GM18526 (cell line): Measurements from ENCODE around the gene WAS.
A peak's percentile ranks its signal among the peaks of the same experiment; 100 is the strongest.

Experiments
- POLR2A ChIP-seq: IDR thresholded peaks from 3 replicates; pipeline ENCODE4 v1.6.1; 2011; ENCODE audit not compliant: insufficient read length; ENCODE audit errors: extremely low read depth

WAS gene

DNA sequence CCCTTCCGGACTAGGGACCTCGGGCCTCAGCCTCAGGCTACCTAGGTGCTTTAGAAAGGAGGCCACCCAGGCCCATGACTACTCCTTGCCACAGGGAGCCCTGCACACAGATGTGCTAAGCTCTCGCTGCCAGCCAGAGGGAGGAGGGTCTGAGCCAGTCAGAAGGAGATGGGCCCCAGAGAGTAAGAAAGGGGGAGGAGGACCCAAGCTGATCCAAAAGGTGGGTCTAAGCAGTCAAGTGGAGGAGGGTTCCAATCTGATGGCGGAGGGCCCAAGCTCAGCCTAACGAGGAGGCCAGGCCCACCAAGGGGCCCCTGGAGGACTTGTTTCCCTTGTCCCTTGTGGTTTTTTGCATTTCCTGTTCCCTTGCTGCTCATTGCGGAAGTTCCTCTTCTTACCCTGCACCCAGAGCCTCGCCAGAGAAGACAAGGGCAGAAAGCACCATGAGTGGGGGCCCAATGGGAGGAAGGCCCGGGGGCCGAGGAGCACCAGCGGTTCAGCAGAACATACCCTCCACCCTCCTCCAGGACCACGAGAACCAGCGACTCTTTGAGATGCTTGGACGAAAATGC lies at the start of gene WAS:
Gene WAS (plus strand): TSS at position 389 of the 572 bp plus-strand sequence. CDS start 55 bp downstream, at position 444.
- peak; percentile 59 for TF ChIP-seq POLR2A

DNA sequence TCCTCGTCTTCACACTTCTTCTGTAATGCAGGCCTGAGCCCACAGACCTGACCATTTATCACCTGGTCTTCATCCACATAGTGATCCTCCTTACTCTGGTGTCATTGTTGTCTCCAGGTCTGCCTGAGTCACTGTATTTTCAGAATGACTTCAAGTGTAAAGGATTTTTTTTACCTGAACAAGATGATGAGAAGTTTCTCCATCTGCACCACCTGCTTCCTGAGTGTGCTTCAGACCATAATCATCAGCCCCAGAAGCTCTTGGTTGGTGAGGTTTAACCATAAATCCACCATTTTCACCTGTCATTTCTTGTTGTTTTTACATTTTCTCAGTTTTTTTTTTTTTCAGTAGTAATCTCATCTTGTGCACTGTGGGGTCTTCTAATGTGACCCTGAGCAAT lies 47.3 kb upstream of the WAS start:
- no peak for TF ChIP-seq POLR2A

DNA sequence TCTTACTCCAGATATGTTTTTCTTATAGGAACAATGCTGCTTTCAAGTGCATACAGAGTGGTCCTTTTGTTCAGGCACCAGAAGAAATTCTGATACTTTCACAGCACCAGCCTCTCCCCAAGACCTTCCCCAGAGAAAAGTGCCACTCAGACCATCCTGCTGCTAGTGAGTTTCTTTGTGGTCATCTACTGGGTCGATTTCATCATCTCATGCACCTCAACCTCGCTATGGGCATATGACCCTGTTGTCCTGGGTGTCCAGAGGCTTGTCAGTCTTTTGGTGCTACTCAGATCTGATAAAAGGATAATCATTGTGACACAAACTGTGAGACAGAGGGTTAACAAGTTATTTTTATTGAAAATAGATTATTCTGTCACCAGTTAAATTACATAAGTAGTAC lies 46.8 kb upstream of the WAS start:
- no peak for TF ChIP-seq POLR2A

DNA sequence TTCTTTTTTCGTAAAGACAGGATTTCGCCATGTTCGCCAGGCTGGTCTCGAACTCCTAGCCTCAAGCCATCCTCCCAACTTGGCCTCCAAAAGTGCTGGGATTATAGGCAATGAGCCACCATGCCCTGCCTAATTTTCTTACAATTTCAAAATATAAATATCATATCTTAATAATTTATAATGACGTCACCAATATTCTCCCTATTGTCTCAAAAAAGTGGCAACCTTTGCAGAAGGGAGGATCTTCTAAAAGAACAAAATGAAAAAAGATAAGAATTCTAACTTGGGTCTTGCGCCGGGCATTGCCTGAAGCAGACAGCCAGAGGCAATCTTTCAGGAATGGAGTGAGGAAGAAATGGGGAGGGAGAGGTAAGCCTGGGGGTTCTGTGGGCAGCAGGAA lies 37.9 kb upstream of the WAS start:
- TF ChIP-seq POLR2A: no peak

DNA sequence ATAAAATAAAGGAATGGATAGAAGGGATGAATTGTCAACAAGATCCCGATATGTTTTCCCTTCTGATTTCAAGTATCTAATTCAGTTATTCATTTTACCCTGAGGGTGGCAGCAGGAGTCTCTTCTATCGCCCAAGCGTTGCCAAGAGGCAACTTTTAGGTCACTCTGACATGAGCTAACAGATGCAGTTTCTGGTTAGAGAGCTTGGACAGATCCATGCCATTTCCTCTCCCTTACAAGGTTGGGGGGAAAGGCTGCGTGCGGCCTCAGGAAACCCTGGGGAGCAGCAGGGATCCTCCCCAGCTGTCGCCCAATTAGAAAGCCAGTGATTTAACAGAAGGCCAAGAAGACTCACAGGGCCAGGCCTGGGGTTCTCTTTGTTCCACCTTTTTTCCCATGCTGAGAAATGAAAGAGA lies 35.3 kb upstream of the WAS start:
- TF ChIP-seq POLR2A: no peak

DNA sequence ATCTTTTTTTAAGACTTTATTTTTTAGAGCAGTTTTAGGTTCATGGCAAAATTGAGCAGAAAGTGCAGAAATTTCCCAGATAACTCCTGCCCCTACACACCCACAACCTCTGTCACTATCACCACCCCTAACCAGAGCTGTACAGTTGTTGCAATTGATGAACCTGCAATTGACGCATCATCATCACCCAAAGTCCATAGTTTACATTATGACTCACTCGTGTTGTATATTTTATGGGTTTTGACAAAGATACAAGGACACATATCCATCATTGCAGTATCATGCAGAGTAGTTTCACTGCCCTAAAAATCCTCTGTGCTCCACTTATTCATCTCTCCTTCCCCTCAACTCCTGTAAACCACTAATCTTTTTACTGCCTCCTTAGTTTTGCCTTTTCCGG lies 34.5 kb upstream of the WAS start:
- TF ChIP-seq POLR2A: no peak

DNA sequence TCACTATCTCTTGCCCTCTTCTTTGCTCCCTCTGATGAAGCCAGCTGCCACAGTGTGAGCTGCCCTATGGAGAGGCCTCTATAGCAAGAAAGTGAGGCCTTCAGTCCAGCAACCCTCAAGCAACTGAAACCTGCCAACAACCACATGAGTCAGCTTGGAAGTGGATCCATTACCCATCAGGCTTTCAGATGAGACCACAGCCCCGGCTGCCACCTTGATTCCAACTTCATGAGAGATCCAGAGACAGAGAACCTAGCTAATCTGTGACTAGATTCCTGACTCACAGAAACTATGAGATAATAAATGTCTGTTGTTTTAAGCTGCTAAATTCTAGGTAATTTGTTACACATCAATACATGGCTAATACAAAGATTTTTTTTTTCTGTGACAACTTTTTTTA lies 20.4 kb upstream of the WAS start:
- TF ChIP-seq POLR2A: no peak

DNA sequence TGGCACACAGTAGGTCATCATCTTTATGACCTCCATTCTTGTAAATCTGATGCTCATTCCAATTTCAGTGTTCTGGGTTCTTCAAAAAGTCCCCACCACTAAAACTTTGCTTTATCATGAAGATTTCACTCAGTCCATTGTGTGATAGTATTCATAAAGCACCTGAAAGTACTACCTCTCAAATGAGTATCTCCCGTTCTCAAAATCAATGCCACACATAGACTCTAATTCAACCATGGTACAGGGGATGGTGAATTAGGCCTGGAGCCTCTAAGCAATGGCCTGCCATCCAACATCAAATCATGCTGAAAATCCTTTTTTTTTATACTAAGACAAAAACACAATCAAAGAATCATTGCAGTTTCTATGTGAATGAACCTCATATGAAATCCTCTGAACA lies 19.4 kb upstream of the WAS start:
- no peak for TF ChIP-seq POLR2A

DNA sequence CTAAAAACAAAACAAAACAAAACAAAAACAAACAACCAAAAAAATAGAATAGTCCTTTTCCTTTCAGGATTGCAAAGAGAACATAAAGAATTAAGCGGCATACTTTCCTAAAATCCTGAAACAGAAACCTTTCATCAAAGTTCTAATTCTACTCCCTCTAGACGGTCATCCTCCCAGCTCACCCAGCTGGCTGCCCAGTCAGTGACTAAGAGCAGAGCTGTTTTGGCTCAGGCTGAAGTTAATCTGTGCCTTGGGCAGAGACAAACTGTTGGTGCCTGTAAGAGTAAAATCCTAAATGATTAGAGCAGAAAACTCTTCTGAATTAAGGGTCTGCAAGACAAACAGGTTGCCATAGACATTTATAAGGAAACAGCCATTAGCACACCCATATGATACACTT lies 17.6 kb upstream of the WAS start:
- no peak for TF ChIP-seq POLR2A

DNA sequence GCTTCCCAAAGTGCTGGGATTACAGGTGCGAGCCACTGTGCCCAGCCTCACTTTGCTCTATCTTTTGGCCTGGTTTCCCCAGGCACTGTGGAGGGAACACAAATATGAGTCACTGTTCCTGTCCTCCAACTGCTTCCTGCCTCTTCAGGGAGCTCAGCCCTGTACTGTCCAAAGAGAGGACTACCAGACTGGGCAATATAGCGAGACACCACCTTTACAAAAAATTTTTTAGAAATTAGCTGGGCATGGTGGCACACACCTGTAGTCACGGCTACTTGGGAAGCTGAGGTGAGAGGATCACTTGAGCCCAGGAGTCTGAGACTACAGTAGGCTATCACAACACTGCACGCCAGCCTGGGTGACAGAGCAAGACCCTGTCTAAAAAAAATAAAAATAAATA lies 16.9 kb upstream of the WAS start:
- TF ChIP-seq POLR2A: no peak

DNA sequence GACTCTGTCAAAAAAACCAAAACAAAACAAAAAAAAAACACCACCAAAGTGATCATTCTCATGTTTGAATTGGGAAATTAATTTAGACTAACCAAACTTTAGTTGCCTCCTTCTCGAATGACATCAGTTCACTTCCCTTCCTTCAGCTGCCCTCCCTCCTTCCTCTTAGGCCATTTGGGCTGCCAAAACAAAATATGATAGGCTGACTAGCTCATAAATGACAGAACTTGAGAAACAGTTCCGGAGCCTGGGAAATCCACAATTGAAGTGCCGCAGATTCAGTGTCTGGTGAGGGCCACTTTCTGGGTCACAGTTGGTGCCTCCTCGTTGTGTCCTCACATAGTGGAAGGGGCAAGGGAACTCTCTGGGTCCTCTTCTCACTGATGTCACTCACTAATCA lies 16.1 kb upstream of the WAS start:
- no peak for TF ChIP-seq POLR2A

DNA sequence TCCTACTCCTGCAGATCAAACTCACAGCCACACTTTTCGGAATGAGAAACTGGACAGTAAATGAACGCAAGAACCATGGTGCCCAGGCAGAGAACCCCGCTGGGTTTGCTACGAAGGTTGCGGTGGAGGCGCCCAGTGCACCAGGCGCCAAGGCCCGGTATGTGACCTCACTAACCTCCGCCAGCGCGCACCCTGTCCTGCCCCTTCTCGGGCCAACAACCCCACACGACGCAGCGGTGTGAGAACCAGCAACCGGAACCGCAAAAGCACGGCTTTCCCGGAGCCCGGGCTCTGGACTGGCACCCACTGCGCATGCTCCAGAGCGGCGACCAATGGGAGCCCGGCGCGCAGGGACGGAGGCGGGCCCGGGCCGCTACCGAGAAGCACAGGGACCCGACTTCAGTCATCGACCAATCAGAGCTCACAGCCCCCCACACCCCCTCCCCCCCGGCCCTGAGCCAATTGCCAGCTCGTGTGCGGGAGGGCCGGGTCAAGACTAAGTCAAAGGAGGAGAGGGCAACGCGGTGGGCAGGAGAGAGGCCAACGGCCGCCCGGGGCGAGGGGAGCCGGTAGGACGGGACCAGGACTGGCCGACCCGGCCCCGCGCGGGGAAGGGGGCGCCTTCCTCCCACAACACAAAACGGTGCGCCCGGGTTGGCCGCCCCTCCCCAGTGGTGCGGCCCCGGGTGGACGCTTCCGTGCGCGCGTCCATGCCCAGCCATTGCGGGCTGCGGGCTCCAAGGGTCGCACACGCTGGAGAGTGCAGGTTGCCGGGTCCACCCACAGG lies 7.3 kb upstream of the WAS start:
- peak; percentile 67 for TF ChIP-seq POLR2A

DNA sequence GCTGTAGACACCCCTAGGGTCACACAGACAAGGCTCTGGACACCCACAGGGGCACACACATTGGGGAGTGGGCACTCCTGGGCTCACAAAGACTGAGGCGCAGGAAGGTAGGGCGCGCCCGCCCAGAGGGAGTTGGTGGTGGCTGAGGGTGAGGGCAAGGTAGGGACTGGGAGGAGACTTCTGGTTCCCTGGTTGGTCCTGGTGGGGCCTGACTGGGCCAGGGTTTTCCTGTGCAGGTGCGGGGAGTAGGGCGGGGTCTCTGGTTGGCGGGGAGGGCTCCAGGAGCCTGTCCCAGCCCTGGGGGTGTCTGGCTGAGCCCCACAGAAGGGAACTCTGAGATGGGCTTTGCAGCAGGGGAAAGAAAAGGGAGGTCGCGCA lies 6.7 kb upstream of the WAS start:
- peak; percentile 6 for TF ChIP-seq POLR2A

DNA sequence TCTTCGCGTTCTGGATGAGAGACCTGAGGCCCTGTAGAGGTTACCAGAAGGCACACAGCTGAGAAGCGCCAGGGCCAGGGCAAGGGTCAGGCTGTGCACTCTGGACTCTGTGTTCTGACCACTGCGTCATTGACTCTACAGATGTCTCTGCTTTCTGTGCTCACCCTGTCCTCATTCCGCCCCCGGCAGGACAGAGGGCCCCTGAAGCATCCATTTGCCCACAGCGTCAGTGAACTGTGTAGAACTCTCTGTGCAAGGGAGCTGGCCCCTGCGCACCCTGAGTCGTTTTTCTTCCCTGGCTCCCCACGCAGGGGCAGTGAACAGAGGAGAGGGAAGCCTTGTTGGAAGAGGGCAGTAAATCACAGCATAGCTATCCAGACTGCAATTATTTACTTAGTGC lies 6.1 kb upstream of the WAS start:
- TF ChIP-seq POLR2A: no peak

DNA sequence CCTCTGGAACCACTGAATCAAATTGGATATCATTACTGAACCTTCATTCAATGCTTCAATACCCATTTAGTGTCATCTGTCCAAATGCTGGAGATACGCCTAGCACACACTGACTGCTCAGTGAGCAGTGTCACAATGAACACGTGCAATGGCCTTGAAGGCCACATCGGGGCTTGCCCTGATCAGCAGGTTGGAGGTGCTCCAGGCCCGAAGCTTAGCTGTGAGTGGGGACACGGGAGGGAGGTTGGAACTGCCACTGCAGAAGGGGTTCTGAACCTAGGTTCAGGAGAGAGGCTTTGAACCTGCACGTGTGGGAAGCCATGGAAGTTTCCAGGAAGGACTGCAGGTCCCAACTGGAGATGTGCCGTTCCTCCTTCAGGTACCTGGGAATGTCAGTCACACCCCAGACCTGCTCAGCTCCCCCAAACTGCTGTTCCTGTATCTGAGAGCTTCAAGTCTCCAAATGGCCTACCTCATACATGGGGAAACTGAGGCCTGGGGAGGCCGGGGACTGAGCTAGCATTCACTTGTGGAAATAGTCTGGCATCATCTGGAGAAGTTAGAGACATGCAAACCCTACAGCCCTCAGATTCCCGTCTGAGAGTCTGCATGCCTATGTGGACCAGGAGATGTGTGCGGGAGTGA lies 1.9 kb upstream of the WAS start:
- no peak for TF ChIP-seq POLR2A

DNA sequence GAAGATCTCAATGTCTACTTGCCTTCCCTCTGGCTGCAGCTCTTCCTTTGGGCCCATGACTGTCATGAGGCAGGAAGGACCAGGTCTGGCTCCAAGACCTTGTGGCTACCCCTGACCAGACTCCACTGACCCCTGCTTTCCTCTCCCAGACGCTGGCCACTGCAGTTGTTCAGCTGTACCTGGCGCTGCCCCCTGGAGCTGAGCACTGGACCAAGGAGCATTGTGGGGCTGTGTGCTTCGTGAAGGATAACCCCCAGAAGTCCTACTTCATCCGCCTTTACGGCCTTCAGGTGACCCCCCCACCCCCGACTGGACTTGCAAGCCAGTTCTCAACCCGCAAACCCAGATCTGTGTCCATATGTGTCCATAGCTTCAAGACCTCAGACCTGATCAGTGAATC lies 535 bp downstream of the WAS start:
- no peak for TF ChIP-seq POLR2A
